DND-41 (cell line): ENCODE measurements around the gene CFAP61.

Source experiments
- CTCF ChIP-seq: IDR thresholded peaks from 2 replicates; pipeline ENCODE4 v1.5.1; 2012; ENCODE audit warnings: borderline replicate concordance, low read length, moderate library complexity, mild to moderate bottlenecking; ENCODE audit not compliant: poor library complexity, severe bottlenecking; ENCODE audit errors: extremely low read depth
- EZH2 ChIP-seq: IDR thresholded peaks from 3 replicates; pipeline ENCODE4 v1.6.1; 2012; ENCODE audit warnings: borderline replicate concordance, low read depth, mild to moderate bottlenecking, moderate library complexity, low read length, inconsistent platforms; ENCODE audit not compliant: severe bottlenecking

- no peak for TF ChIP-seq CTCF
- TF ChIP-seq EZH2: no peak
Measured at GRCh38 chr20:20393207-20394120, 341.1 kb downstream of the CFAP61 start.
